SKM-1 (cell line): Measurements from ENCODE around the gene EGFL8.

Experiments used
- DNase-seq: peaks from one replicate; lab custom pipeline; 2025; ENCODE audit not compliant: unreplicated experiment; lab: John Stamatoyannopoulos, UW

The EGFL8 gene

DNA sequence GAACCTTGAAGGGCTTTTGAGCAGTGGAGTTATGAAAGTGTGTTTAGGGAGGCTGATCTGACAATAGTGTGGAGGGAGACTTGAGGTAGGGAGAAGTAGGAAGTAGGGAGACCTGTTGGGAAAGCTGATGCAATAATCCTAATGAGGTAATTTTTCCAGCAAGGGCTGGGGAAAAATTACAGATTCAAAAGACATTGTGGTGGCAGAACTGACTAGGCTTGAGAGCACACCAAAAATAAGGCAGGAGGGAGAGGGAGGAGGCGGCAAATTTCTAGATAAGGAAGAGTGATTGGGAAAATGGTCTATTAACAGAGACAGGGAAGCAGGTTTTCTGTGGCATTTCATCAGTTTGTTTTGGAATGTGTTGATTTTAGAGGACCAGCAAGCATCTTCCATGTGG is 18.1 kb upstream of the EGFL8 start:
- DNase-seq, result no peak

- no peak for DNase-seq
These were observed 17.7 kb upstream of the EGFL8 start for GRCh38 chr6:32146687-32147086.

GRCh38 chr6:32147401-32148132 is 16.8 kb upstream of the EGFL8 start:
- no peak for DNase-seq

DNA sequence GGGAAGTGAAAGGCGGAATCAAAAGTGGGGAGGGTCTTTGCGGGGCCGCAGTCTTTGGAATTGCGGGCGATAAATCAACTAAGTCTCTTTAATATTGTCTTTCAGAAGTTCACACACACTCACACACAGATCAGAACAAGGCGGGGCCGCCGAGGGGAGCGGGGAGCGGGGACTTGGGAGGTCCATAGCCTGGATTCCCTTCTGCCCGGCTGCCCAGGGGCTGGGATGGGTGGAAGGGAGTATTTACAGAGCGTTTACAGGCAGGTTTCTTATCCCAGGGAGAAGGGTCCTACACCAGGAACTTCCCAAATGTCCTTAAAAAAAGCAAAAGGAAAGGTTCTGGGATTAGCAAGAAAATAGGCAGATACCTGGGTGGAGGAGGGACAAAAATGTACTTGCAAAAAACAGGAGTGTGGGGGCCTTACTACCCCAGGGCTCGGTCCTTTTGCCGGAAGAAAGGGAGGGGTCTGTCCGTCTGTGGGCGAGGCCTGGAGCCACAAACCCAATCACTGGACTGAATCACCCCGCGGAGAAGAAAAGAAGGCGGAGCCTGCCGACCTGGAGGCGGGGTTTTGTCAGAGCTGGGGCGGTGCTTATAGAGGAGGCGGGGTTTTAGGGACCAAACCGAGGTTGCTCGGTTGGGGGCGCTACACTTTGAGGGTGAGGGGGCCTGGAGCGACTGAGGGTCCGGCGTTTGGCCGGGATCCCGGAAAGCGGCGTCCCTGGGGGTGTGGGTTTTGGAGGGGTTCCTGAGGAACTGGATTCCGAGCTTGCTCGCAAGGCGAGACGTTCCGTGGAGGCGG is 15.9 kb upstream of the EGFL8 start:
- peak; percentile 21 for DNase-seq

- no peak for DNase-seq
These were observed 15.2 kb upstream of the EGFL8 start for GRCh38 chr6:32149092-32149755.

DNA sequence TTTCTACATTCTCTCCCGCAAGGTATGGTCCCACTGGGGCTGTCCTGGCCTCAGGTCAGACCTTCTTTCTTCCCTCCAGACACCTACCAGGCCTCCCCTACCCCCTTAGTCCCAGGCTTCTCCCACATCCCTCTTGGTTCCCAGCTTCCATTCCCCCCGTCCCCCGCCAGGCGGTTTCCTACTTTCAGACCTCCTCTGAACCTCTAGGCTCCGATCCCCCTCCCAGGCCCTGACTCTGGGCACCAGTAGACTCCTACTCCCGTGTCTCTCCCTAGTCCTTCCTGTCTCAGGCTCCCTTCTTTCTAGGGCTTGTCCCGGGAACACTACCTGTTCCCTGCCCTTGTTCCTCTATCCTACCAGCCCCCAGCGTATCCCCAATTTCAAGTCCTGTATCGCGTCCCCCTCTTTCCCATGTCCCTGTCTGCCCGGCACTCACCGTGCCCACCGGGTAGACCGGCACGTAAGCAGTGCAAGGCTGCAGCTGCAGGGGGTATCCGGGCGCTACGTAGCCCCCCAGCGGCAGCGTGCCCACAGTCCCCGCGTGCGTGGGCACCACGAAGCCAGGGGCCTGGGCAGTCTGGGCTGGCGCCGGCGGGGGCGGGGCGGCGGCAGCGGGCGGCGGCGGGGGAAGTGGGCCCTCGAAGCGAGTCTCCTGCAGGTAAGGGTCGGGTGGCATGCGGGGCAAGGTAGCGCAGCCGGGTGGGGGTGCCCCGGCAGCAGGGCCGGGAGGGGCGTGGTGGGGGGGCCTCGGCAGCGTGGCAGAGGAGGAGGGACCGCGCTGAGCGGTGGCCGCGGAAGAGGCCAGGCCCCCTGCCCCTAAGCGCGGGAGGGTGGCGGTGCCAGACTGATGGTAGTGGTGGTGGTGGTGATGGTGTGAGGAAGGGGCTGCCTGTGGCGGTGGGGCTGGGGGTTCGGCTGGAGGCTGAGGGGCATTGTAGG is 14.2 kb upstream of the EGFL8 start:
- no peak for DNase-seq

DNA sequence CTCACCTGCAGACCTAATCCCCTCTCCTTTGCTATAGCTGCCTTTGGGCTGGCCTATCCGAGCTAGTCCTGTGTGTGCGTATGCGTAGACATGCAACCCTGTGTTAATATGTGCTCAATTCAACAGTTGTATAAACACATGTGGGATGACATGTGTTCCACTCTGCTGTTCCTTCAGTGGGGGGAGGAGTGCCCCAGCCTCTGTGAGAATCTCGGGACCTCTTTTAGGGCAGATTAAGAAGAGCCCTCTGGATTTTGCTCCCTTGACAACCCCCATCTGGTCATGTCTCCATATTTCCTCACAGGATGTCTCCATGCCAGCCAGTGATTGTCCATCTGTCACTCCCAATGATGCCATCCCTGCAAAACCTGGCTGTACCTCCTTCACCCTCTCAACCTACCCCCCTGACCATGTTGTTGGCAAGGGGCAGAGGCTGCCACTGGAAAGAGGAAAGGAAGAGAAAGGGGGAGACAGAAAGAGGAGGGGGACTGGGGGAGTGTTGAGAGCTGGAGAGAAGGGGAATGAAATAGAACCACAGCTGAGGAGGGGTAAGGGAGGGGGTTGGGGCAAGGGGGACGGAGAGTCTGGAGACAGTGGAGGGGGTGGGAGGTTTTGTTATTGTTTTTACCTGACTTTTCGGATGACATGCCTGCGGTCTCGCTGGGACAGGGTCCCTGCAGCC is 13.1 kb upstream of the EGFL8 start:
- DNase-seq, result no peak

DNA sequence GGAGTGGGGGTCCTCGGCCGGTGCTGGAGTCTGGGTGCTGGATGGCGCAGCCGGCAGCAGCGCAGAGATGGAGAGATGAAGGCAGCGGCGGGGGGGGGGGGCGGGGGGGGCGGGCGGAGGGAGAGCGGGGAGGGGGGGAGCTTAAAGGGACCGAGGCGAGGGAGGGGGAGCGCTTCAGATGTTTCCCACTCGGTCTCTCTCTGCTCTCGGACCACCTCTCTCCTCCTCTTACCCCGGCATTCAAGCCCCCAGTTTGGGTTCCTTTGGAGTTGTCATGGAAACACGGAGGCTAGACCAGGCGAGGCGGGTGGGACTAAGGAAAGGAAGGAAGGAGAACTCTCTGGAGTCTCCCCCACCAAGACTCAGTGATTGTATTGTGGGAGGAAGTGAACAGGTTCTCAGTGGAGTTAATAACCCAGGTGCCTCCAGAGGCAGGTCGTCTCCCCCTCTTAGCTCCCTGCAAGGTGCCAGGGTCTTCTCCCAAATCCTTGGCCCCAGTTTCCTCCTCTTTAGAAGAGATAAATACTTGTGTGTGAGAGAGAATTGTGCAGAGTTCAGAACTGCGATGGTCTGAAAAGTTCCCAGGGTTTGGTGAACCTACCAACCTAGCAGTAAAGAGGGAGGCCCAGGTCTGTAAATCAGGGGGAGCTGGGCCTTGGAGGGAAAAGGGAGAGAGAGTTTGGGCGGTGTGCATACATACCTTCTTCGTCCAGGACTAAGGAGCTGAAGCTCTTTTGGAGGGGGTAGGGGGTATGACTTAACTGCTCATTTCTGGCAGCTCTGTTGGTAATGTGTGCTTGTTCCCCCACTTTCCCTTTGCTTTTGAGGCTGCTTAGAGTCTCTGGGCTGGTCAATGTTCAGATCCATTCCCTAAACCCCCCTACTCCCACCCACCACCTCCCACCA is 12.3 kb upstream of the EGFL8 start, which contains the start of gene PRRT1:
PRRT1 (minus strand) TSS at position 77 of the 906 bp plus-strand sequence. CDS start 112 bp downstream, outside the sequence.
- no peak for DNase-seq

- no peak for DNase-seq
These were observed 11.4 kb upstream of the EGFL8 start for GRCh38 chr6:32152769-32153563.

DNA sequence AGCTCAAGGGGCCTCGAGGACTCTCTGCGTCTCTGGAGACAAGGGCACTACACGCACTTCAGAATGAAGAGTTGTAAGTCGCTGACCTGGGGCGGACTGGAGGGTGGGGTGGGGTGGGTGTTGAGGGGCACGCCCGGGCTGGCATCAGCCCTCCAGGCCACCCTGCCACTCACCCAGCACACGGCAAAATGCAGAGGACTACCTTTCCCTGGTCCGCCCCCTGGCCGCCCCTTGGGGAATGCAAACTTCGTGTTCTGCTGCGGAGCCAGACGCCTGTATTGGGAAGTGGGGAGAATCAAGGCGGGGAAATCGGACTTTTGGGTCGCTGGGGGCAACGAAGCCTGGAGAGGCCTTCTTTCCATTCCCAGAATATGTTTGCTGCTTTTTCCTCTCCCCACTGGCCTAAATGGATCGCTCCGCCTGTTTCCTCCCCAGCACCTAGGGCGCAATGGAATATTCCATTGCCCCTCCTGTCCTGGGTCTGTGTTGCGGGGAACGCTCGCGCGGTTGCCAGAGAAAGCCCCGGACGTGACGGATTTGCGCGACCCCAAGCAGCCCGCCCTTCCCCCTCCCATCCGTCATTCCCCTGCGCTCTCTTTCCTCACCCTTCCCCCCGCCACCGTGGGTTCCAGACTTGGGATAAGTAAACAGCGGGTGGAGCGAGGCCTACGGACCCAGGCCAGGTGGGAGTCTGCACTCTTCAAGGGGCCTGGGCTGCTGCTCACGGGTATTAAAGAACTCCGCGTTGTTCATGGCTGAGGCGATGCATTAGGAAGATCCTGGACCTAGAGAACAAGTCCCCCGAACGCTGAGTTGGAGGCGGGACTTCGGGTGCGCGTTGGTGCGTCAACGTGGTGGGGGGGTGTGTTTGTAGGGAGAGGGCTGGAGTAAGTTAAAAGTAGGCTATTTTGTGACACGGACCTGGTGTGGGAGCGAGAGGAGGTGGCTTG is 10.6 kb upstream of the EGFL8 start, which contains the start of gene PPT2:
PPT2 (plus strand) TSS at position 578 of the 950 bp plus-strand sequence. CDS start 454 bp downstream, outside the sequence.
- peak; percentile 59 for DNase-seq

DNA sequence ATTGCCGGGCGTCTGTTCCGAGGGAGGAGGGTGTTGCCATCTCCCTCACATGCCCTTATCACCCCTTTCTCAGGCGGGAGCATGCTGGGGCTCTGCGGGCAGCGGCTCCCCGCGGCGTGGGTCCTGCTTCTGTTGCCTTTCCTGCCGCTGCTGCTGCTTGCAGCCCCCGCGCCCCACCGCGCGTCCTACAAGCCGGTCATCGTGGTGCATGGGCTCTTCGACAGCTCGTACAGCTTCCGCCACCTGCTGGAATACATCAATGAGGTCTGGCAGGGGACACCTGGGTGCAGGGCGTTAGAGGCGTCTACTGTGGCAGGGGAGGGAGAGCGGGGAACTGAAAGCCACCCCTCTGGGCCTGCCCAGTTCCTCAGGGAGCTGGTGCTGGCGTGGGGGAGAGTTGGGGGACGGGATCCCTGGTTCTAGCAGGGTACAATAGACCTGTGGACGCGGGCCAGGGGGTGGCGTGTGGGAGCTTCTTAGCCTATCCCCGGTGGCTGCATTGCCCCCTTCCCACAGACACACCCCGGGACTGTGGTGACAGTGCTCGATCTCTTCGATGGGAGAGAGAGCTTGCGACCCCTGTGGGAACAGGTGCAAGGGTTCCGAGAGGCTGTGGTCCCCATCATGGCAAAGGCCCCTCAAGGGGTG is 9.8 kb upstream of the EGFL8 start:
- peak; percentile 20 for DNase-seq

GRCh38 chr6:32156891-32157290 is 7.5 kb upstream of the EGFL8 start:
- no peak for DNase-seq

- no peak for DNase-seq
These were observed 6.3 kb upstream of the EGFL8 start for GRCh38 chr6:32158052-32158451.

DNA sequence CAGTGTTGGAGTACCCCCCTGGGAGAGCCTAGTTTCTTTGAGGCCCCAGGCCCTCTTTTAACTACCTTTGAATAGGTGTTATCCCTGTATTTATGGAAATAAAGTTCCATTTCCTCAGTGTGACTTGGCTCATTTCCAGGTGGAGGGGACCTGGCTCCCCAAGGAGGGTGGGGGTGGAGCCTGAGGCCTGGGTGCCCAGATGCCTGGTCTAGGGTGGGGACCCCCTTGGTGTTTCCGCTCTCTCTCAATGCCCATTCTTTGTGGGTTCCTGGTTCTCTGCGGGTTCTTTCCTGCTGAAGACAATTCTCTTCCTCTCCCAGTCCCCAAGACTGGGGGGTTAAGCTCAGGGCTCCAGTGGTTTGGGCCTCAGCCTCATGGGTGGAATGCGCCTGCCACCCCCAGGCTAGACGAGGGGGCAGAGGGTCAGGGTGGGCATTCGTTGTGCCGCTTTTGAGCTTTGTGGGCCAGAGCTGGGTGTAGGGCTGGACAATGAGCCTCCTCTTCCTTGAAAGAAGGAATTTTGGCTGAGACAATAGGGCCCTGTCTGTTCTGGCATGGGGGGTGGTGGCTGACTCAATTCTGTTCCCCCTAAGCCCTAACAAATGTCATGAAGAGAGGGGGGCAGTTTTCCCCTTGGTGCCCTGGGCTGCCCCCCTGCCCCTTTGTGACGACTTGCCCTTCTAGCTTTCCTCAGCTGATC is 686 bp upstream of the EGFL8 start:
- no peak for DNase-seq

GRCh38 chr6:32166411-32167061 is 2.1 kb downstream of the EGFL8 start:
- DNase-seq, result no peak
